ENCODE data around the gene TMEM267.

DNA sequence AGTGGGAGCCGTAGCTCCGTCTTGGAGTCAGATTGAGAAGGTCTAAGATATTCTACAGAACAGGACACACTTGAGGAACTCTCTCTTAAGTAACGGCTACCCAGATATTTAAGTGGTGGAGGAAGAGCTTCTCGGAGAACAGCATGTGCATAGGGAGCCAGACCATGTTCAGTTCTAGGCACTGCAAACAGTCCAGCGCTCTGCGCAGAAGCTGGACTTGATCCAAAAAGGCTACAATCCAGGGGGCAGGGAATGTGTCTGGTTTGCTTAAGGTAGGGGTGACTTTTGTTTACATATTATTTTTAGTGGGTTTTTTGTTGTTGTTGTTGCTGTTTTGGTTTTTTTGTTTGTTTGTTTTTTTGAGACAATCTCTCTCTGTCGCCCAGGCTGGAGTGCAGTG is 54.6 kb downstream of the TMEM267 start:
- no peak for TF ChIP-seq EGR1 (IDR thresholded peaks at IDR 0.05; ENCODE audit: borderline replicate concordance, low read depth, low read length)
- TF ChIP-seq, protein P1, sequence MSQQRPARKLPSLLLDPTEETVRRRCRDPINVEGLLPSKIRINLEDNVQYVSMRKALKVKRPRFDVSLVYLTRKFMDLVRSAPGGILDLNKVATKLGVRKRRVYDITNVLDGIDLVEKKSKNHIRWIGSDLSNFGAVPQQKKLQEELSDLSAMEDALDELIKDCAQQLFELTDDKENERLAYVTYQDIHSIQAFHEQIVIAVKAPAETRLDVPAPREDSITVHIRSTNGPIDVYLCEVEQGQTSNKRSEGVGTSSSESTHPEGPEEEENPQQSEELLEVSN (IDR thresholded peaks at IDR 0.05), result no peak
- TF ChIP-seq PHF8 (conservative IDR thresholded peaks at IDR 0.05; ENCODE audit: low read depth, low read length), result no peak
- TF ChIP-seq EZH2 (IDR thresholded peaks at IDR 0.05; ENCODE audit: low read depth, low read length, severe bottlenecking), result no peak
- TF ChIP-seq, protein P2, sequence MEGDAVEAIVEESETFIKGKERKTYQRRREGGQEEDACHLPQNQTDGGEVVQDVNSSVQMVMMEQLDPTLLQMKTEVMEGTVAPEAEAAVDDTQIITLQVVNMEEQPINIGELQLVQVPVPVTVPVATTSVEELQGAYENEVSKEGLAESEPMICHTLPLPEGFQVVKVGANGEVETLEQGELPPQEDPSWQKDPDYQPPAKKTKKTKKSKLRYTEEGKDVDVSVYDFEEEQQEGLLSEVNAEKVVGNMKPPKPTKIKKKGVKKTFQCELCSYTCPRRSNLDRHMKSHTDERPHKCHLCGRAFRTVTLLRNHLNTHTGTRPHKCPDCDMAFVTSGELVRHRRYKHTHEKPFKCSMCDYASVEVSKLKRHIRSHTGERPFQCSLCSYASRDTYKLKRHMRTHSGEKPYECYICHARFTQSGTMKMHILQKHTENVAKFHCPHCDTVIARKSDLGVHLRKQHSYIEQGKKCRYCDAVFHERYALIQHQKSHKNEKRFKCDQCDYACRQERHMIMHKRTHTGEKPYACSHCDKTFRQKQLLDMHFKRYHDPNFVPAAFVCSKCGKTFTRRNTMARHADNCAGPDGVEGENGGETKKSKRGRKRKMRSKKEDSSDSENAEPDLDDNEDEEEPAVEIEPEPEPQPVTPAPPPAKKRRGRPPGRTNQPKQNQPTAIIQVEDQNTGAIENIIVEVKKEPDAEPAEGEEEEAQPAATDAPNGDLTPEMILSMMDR (IDR thresholded peaks at IDR 0.05; ENCODE audit: control extremely low read depth in 1 of 3, insufficient read depth in 1 of 3, low read depth in 1 of 3, low read length in 3 of 3), result no peak
- TF ChIP-seq ZNF274 (IDR thresholded peaks at IDR 0.05; ENCODE audit: borderline replicate concordance, extremely low read depth, low read length), result no peak
- TF ChIP-seq EP300 (IDR thresholded peaks at IDR 0.05; ENCODE audit: borderline replicate concordance in 1 of 2, low read depth in 2 of 2, low read length in 2 of 2), result no peak
- TF ChIP-seq HDAC6 (IDR thresholded peaks at IDR 0.05; ENCODE audit: low read depth, low read length), result no peak
- no peak for TF ChIP-seq POLR2A (IDR thresholded peaks at IDR 0.05; ENCODE audit: control extremely low read depth in 1 of 2, low read depth in 2 of 2, low read length in 2 of 2)
- no peak for TF ChIP-seq KDM5A (IDR thresholded peaks at IDR 0.05; ENCODE audit: low read length)
- no peak for TF ChIP-seq HDAC2 (IDR thresholded peaks at IDR 0.05; ENCODE audit: borderline replicate concordance in 1 of 2, low read depth in 2 of 2, low read length in 2 of 2)
- TF ChIP-seq JUND (IDR thresholded peaks at IDR 0.05; ENCODE audit: low read length), result no peak
- no peak for TF ChIP-seq CTBP2 (IDR thresholded peaks at IDR 0.05; ENCODE audit: borderline replicate concordance, insufficient read depth, insufficient read length, low read length)

Data from H1 (cell line).